ENCODE measurements around the gene EPB41L5. TPM values are rescaled to one million over a fixed set of nuclear protein-coding genes. Genes with fewer than 3 reads are reported as not detected.
"Not testable (repeated sequence)": the region's sequence is repeated elsewhere in the genome, so short reads cannot be mapped to it uniquely, and the experiment has no call there.

The EPB41L5 gene
- total RNA-seq, 1 donor from 2014 or later = 57.3 TPM

DNA sequence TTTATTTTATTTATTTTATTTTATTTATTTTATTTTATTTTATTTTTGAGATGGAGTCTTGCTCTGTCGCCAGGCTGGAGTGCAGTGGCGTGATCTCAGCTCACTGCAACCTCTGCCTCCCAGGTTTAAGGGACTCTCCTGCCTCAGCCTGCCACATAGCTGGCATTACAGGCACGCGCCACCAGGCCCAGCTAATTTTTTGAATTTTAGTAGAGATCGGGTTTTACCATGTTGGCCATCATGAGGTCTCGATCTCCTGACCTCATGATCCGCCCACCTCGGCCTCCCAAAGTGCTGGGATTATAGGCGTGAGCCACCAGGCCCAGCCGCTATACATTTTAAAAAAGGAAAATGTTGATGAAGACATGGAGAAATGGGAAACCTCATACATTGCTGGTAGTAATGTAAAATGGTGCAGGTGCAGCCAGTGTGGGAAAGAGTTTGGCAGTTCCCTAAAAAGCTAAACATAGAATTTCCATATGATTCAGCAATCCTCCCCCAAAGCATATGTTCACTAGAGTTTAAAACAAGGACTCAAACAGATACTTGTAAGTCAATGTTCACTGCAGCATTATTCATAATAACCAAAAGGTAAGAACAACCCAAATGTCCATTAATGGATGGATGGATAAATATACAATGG is 187.1 kb downstream of the EPB41L5 start:
- not testable (repeated sequence) for DNase-seq (ENCODE audit: low read depth)

DNA sequence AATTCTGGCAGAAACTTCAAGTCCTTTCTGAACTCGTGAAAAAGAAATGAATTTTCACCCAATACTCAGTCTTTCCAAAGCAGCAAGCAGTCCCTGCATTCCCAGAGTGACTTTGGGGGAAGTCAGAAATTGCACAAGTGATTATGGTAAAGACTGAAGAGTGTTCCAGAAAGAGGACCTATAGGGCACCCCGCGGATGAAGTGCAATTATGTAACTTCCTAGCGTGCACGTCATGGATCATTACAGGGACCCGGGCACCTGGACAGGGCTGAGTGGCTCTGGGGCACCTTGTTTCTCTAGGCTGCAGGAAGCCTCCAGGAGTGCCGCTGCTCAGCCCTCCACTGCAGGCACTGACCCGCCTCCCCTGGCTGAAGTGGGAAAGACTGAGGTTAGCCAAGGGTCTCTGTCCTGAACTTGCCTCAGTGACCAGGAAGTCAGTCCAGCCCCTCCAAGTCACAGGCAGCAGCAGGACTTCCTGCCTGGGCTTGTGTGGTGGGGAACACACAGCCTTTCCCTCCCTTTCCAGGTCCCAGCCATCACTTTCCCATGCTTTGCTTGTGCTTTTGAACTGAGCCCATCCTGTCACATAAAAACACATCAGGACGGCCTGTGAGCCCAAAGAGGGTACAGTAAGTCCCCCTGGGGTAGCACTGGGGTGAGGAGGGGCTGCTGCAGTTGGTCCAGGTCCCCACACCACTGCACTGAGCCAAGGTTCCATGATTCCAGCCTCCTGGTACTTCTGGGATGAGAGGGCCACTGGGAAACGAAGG is 190.6 kb downstream of the EPB41L5 start:
- DNase-seq (ENCODE audit: low read depth) = no peak

DNA sequence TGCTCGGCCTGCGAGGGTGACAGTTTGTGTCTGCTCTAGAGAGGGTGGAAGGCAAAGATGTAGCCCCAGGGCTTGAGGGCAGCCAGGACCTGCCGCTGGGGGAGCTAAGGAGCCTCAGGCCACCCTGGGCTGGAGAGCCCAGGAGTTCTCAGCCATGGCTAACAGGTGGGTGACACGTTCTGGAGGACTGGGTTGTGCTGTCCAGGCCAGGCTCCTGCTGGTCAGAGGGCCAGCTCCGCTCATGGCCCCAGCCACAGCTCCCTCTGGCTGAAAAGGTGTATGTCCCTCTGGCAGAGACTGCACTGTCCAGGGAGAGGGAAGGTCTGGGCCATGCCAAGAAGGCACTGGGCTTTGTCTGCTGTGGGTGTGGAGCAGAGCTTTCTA is 191.1 kb downstream of the EPB41L5 start:
- DNase-seq (ENCODE audit: low read depth) = no peak

DNA sequence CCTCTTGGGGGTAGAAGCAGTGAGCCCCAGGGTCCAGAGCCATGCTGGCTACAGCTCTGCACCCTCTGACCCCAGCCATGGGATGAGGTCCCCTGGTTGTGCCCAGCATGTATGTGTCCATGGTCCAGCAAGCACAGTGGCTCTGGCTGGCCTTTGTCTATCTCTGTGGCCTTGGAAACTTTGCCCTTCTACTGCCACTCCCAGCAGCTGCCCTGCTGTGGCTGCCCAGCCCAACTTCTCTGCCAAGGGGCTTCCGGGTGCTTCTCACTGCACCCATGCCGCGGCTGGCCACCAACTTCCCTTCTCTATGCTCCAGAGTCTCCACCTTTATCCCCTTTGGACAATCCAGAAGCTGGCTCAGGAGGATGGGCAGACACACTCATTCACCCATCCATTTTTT is 191.5 kb downstream of the EPB41L5 start:
- DNase-seq (ENCODE audit: low read depth) = no peak

DNA sequence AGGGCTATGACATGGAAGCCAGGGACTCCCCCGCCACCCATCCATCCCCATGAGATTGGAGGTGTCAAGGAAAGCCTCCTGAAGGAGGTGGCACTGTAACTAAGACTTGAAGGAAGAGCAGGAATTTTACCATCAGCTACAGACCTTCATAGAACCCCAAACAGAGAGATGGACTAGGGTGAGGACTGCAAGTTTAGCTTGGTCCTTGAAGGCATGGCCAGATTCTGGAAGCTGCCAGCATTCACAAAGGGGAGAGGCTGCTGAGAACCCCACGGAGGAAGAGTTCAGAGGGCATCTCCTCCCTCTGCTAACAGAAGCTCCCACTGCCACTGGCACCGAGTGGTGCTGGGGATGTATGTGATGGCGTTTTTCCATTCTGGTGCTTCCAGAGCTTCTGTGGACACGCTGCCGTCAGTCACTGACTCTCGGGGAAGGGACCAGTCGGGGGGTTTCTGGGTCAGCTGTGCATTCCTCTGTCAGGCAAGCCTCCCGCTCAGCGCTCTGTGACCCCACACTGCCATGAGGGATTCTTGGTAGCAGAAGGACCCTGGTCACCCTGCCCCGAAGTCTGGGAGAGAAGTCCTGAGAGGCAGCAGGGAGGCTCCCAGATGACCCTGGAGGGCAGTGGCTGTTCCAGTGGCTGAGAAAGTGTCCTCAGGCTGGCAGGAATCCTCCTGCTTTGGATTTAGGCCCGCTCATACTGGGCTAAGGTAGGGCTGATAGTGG is 192.2 kb downstream of the EPB41L5 start:
- no peak for DNase-seq (ENCODE audit: low read depth)

DNA sequence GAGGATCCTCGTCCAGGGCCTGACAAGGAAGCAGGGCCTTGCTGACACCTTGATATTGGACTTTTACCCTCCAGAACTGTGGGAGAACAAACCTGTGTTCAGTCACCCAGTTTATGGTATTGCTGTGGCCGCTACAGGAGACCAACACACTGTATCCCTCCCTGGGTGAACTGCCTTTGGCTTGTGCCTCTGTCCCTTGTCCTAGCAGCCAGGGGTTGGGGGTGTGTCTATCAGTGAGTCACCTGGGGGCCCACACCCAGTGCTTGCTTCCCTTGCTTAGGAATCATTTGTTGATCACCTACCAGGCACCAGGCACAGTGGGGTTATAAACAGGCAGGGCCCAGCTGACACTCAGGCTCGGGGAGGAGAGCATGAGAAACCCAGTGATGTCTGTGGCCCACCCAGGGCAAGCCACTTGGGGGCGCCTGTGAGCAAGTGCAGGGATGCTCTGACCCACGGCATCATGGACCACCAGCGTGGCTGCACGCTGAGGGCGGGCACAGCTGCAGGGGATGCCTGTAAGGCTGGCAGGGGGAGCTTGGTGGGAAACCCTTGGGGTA is 193.2 kb downstream of the EPB41L5 start:
- no peak for DNase-seq (ENCODE audit: low read depth)

DNA sequence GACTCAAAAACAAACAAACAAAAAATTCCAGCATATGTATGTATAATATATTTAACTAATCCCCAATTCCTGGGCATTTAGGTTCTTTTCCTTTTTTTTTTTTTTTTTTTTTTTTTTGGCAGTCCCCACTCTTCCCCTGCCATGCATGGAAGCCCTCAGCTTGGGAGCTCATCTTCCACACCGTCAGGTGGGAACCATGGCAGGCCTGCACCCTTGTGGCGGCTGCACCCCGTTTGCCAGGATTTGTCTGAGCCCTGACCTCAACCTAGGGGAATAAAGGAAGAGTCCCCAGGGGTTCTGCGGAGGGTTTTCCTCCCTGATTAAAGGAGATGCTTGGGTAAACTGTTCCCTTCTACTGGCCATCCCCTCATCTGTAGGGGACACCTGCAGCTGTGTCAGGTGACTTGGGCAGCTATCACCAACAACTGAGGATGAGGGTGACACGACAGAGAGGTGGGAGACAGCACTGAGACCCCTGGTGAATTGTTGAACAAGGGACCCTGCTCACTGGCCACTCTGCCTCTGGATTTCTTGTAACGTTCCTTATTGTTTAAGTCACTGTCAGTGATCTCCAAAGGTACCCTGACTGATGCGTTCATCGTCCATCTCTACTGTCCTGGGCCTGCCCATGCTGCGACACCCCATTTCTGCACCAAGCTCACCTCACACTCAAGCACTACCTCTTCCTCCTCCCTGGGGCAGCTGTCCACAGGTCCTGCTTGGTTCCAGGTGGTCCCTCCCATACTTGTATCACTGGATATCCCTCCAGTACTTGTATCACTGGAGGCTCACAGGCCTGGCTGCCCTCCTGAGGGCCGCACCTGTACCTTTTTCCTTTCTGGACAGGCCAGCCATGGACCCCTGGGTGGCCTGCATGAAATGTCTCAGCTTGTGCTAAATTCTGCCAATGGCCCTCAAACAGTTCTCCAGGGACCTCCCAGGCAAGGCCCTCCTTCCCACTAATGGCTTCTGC is 195.8 kb downstream of the EPB41L5 start:
- DNase-seq (ENCODE audit: low read depth) = no peak

DNA sequence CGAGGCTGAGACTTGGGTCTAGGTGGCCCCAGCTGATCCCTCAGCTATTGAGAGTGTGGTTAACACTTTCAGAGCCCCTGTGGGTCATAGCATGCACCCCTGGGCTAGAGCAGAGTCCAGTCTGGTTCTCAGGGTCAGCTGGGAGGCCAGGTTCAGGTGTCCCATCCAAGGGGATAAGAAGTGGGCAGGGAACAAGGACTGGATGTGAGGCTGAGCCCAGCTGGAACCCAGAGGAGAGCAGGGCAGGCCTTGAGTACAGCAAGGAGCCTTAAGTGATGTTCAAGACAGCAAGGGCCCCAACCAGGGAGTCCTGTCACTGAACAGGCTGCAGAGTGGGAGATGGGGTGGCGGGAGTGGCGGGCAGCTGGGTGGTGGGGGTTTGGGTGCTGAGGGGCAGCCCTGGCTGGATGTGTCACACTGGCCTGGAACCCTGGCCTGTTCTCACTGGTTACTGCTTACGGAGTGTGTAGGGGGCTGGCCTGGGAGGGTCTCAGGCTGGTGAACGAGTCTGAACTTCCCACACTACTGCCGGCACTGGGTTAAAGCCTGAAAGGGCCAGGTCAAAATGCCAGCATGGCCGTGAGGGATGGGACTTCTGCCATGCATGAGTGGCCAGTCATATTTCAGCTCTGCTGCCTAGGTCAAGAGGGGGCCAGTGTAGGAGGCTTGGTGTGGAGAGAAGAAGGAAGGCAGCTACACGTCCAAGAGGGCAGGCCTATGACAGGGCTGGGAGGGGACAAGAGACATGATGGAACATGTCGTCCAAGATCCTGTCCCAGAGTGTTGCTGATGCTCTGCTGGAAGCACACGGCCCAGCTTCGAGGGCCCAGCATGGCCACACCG is 196.8 kb downstream of the EPB41L5 start:
- no peak for DNase-seq (ENCODE audit: low read depth)

DNA sequence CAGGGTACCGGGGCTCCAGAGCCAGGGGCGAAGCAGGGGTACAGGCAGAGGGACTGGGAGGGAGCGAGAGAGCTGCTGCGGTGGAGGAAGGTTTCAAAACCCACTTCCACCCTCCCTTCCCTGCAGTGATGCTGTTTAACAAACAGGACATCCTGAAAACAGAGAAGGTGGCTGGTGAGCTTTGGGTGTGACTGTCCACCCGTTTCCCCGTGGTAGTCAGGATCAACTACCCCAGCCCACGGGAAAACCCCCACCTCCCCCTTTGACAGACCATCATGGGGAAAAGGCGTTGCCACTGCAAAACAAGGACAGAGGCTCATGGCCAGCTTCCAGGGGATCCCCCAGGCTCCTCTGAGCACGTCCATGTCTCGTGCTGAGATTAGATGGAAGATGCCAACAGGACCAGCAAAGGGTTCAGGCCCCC is 197.4 kb downstream of the EPB41L5 start:
- DNase-seq (ENCODE audit: low read depth) = no peak

DNA sequence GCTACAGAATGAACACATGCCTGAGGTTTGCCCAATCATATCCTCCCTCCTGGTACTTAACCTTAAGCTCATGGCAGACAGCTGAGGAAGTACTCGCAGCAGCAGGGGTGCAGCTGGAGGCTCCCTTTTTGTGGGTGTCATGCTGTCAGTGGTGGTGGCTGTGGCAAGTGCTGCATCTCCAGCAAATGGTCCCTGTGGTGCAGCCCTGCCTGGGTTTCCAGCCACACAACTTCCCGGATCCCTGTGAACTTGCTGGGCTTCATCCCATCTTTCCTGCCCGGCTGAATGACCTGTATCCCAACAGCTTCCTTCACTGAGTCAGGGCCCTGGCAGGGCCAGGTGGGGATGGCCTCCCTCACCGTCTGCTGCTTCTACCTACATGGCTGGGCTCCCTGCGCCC is 205.3 kb downstream of the EPB41L5 start:
- DNase-seq (ENCODE audit: low read depth) = no peak

DNA sequence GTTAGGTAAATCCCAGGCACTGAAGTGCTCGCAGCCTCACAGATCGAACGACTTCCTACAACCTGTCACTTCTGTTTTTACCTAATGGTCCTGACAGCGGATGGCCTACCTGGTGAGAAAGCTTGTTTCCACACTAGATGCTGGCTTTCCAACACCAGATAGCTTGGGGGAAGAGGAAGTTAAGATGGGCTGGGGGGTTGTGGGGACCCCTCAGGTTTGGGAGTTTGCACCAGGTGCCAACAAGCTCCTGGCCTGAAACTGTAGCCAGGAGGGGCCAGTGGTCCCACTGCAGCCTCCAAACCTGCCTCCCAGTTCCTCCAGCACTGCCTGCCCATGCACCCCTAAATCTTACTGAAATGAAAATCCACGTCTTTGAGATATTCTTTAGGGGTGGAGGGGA is 206.4 kb downstream of the EPB41L5 start:
- no peak for DNase-seq (ENCODE audit: low read depth)

DNA sequence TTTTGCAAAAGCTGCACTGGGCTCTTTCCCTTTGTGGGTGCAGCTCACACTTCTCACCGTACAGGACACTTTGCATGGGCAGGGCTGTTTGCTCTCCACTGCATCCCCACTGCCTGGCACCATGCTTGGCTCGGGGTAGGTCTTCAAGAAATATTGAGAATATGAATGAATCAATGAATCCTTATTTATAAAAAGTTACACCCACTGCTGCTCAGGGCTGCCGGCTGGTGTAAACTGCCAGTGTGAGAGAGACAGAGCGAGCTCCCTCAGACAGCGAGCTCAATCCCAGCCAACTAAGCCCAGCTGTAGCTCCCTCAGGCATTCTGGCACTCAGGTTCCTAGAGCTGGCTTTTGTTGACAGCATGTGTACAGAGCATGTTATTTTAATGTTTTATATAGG is 206.9 kb downstream of the EPB41L5 start:
- no peak for DNase-seq (ENCODE audit: low read depth)

DNA sequence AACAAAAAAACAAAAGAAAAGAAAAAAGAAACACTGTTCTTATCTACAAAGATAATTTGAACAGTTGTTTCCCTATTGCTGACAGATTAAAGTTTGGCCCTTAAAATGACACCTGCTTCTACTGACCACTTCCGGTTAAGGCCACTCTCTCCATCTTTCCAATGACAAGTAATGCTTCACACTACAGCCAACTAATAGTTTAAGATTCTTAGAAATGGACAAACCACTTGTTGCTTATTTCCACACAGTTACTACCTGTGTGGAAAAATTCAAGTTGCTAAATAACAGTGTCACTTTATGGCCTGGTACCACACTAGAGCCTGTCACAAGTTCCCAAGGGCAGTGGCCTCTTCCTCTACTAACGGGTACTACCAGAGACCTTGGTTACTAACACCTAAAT is 207.9 kb downstream of the EPB41L5 start:
- no peak for DNase-seq (ENCODE audit: low read depth)

DNA sequence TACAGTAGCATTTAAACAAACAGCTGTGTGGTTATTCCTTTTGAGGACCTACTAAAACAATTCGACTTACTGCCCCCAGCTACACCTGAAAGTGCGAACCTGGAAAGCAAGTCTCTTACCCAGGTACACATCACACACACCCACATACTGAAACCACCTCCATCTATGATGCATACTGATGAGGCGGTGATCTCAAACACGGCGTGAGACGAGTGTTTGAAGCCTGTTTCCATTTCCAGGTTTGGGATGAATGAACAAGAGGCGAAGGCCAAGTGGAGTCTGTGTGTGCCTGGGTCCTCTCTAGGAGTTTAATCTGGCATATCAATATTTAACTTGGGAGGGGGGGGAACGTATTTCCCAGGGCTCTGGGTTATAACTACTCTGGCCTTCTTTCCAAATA is 208.7 kb downstream of the EPB41L5 start:
- DNase-seq (ENCODE audit: low read depth) = no peak

DNA sequence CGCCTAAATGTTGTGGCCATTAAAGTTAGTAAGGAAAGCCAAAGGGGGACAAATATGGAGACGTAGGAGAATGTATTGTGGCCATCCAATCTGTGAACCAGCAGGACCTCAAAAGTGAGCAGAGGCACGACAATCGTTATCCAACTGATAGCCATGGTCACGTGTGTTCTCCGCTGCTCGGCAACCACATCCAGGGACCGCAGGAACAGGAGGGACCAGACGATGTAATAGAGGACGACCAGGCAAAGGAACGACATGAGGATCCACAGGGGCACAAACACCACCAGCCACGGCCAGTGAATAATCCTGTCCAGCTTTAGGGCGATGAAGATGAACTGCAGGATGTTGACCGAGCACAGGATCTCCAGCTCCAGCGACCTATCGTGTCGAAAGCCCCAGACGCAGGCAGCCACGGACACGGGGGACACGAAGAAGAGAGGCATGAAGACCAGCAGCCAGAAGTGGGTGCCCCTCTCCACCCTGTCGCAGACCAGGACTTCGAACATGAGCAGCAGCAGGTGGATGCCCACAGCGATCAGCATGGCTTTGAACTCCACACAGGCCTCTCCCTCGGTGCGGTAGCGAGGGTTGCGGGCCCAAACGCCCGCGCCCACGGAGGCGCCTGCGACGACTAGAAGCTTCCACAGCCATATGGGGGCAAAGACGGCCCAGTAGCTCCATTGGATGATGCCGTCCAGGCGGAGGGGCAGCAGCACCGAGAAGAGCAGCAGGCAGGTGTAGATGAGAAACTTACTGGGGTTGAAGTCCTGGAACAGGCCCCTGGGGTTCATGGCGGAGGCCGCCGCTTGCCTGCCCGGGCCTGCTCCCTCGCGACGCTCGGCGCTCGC is 209.5 kb downstream of the EPB41L5 start:
- DNase-seq (ENCODE audit: low read depth) = no peak

DNA sequence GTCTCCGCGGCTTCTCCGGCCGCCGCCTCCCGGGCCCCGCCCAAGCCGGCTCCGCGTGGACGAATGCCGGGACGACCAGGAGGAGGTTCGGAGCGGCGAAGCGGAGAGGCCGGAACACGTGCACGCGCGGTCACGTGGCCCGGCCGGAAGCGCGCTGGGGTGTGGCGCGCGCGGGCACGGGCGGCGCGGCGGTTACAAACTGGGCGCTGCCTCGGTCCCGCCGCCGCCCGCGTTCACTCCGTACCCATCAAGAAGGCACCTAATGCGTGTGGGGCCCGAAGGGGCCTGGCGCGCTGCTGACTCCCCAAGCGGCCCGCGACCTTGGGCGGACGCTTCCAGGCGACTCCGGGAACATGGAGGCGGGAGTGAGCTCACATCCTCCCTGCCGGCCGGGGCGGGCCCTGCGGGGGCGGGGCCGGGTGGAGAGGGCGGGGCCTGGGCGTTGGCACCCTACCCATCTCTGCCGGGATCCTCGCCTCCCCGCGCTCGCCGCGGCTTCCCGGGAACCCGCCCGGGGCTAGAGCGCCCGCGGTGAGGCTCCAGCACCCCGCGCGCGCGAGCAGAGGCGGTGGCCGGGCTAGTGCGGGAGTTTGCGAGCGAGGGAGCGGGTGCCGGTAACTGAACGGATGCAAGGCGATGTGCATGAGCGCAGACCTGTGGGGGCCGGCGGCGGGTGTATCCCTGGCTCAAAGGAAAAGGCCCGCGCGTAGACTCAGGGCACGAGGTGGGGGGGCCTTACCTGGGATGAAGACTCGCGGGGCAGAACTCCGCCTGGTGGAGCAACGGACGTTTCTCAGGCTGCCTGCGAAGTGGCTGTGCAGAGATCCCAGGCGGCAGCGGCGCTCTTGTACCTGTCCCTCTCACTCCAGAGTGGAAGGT is 210.4 kb downstream of the EPB41L5 start, which contains the start of gene TMEM185B:
TMEM185B (minus strand) TSS at position 367 of the 879 bp plus-strand sequence. CDS start 424 bp downstream, outside the sequence.
- DNase-seq (ENCODE audit: low read depth) = peak; percentile 42

DNA sequence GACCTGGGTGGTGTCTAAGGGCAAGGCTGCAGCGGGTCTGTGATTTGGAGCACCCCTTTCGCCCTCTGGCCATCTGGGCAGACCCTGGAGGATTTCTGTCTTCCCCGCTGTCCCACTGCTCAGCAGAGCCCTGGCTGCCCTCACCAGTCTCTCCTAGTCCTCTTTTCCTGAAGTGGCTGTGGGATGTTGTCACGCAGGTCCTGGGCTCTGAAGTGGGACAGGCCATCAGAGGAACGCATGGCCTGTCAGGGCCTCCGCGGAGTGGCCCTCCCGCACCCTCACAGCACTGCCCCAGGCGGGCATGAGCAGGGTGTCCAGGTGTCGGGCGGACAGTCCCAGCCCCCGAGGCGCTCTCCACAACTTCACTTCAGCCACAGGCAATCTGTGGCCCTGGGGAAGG is 211.4 kb downstream of the EPB41L5 start:
- DNase-seq (ENCODE audit: low read depth) = no peak
